Mucosa of descending colon (tissue), 3 donors: ENCODE data around the gene NETO2. TPM values are rescaled to one million over a fixed set of nuclear protein-coding genes. Genes with fewer than 3 reads are reported as not detected.

Experiments
- ATAC-seq: fragments of 200-7000 bp; cut with Tn5 transposase; one replicate; pipeline ENCODE4 v1.9.1; 2020; ENCODE audit warnings: mild to moderate bottlenecking, moderate library complexity
- DNase-seq, 3 donors: peaks; one replicate each; pipeline ENCODE4 v3.0.0-alpha.2; 2020
- H3K36me3 ChIP-seq: fragments of 200-600 bp; one replicate; pipeline ENCODE4 v1.8.0; 2021; ENCODE audit warnings: low read depth, mild to moderate bottlenecking
- H3K4me1 ChIP-seq: fragments of 200-600 bp; one replicate; pipeline ENCODE4 v1.8.0; 2021; ENCODE audit warnings: low read depth, mild to moderate bottlenecking
- H3K4me3 ChIP-seq: fragments of 200-600 bp; one replicate; pipeline ENCODE4 v1.8.0; 2021; ENCODE audit warnings: mild to moderate bottlenecking
- H3K9me3 ChIP-seq: fragments of 200-600 bp; one replicate; pipeline ENCODE4 v1.8.0; 2021; ENCODE audit warnings: mild to moderate bottlenecking
- CTCF ChIP-seq: fragments of 200-600 bp; IDR thresholded peaks from one replicate; pipeline ENCODE4 v1.8.0; 2022; ENCODE audit warnings: antibody characterized with exemption, mild to moderate bottlenecking
- intact Hi-C, 2 donors: fragments of 100-400 bp; cut with DNase I in 1 of 2; cut with micrococcal nuclease in 1 of 2; formaldehyde crosslinking; loops; one replicate each; pipeline versions ENCODE4 v1.11.0 to v1.11.1; 2022; cut with DNase I, micrococcal nuclease
- total RNA-seq, 3 donors: library from RNA; stranded (reverse); fragmentation: NEBNext Ultra II Directional in 2 of 3; extraction: Animal tissue kit (Norgen Biotek cat#: 25700) in 2 of 3; gene quantifications; one replicate each; pipeline versions ENCODE4 v1.2.1 to v1.2.4, GENCODE V29; 2021 to 2023
- donor health status: DM: no; HTN: no; CAD: no; lungs with moderate emphysema.
- donor health status: DM: no; HTN: no; CAD: no.
- donor health status: DM: no; HTN: yes; CAD: no.

The NETO2 gene
- total RNA-seq, 3 donors from 2014 or later: 9.1 to 43.1 (median 10.3) TPM

- H3K9me3 ChIP-seq: no peaks in the 10 kb centered on the region
- no peak overlapping the region for H3K4me3 ChIP-seq
- ATAC-seq: no peak
- no peaks in the 10 kb centered on the region for H3K36me3 ChIP-seq
- H3K4me1 ChIP-seq: no peaks in the 10 kb centered on the region
- no peak for TF ChIP-seq CTCF
- no peak for DNase-seq
- intact Hi-C loops: no loop called here
These were observed 99.6 kb downstream of the NETO2 start for GRCh38 chr16:47043970-47044684.

GRCh38 chr16:47043200-47043599, 100.5 kb downstream of the NETO2 start:
- Histone ChIP-seq H3K9me3 (no peaks in the 10 kb centered on the region), H3K36me3 (no peaks in the 10 kb centered on the region), H3K4me3 (no peak overlapping the region), H3K4me1 (no peaks in the 10 kb centered on the region)
- intact Hi-C loops: no loop called here
- DNase-seq: no peak
- no peak for TF ChIP-seq CTCF
- ATAC-seq: no peak

- Histone ChIP-seq H3K4me1 (no peaks in the 10 kb centered on the region), H3K36me3 (no peaks in the 10 kb centered on the region), H3K9me3 (no peaks in the 10 kb centered on the region), H3K4me3 (peak overlapping the region; percentile 28)
- TF ChIP-seq CTCF: peak; percentile 75
- ATAC-seq (peak; percentile 99), DNase-seq (peak; percentile 90 to 97 (median 96))
- intact Hi-C loops: no loop called here
These were observed 105.8 kb downstream of the NETO2 start for GRCh38 chr16:47037746-47038458.

GRCh38 chr16:47037396-47037745, 106.4 kb downstream of the NETO2 start:
- DNase-seq: peak in 1 of 3 donors; percentile 32
- intact Hi-C loops: no loop called here
- TF ChIP-seq CTCF: no peak
- no peaks in the 10 kb centered on the region for H3K36me3 ChIP-seq
- ATAC-seq: peak; percentile 38
- no peaks in the 10 kb centered on the region for H3K4me1 ChIP-seq
- no peaks in the 10 kb centered on the region for H3K9me3 ChIP-seq
- H3K4me3 ChIP-seq: peak overlapping the region; percentile 28

- Histone ChIP-seq H3K36me3 (no peaks in the 10 kb centered on the region), H3K9me3 (no peaks in the 10 kb centered on the region), H3K4me3 (no peak overlapping the region), H3K4me1 (no peaks in the 10 kb centered on the region)
- ATAC-seq (no peak), DNase-seq (no peak)
- intact Hi-C loops: no loop called here
- no peak for TF ChIP-seq CTCF
These were observed 107.5 kb downstream of the NETO2 start for GRCh38 chr16:47036201-47036600.
